NB4 (cell line): Measurements from ENCODE around the gene GBA3.

ENCODE experiments used
- DNase-seq: peaks from one replicate; pipeline ENCODE4 v3.0.0; 2010; ENCODE audit warnings: low read depth
- H3K4me3 ChIP-seq: one replicate; pipeline ENCODE4 v1.5.1; 2011; ENCODE audit warnings: mild to moderate bottlenecking, low read depth, low read length, moderate library complexity
- CTCF ChIP-seq: IDR thresholded peaks from one replicate; pipeline ENCODE4 v1.5.1; 2012; ENCODE audit warnings: low read depth, low read length
- MAX ChIP-seq: IDR thresholded peaks from 2 replicates; pipeline ENCODE4 v1.6.1; 2011; ENCODE audit warnings: low read depth, low read length
- MYC ChIP-seq: IDR thresholded peaks from 2 replicates; pipeline ENCODE4 v1.6.1; 2011; ENCODE audit warnings: low read depth, low read length
- POLR2A ChIP-seq: IDR thresholded peaks from 2 replicates; pipeline ENCODE4 v1.6.1; 2011; ENCODE audit warnings: mild to moderate bottlenecking; ENCODE audit not compliant: insufficient read length; ENCODE audit errors: extremely low read depth

The GBA3 gene

GRCh38 chr4:22736912-22737311, 44.2 kb downstream of the GBA3 start:
- no peak for DNase-seq
- TF ChIP-seq MAX (no peak), MYC (no peak), CTCF (no peak), POLR2A (no peak)
- no peak overlapping the region for H3K4me3 ChIP-seq

GRCh38 chr4:22739968-22740367, 47.2 kb downstream of the GBA3 start:
- TF ChIP-seq POLR2A = no peak
- no peak for DNase-seq
- no peak overlapping the region for H3K4me3 ChIP-seq

- no peak for TF ChIP-seq MAX
- no peak for DNase-seq
- H3K4me3 ChIP-seq = no peak overlapping the region
Observed at GRCh38 chr4:22741744-22742143, 49.0 kb downstream of the GBA3 start.

GRCh38 chr4:22743290-22743689, 50.6 kb downstream of the GBA3 start:
- TF ChIP-seq CTCF = no peak
- DNase-seq = no peak
- H3K4me3 ChIP-seq = no peak overlapping the region

- DNase-seq = no peak
- H3K4me3 ChIP-seq = no peak overlapping the region
- no peak for TF ChIP-seq CTCF
- no peak for TF ChIP-seq MAX
- no peak for TF ChIP-seq POLR2A
- no peak for TF ChIP-seq MYC
Observed at GRCh38 chr4:22744478-22745062, 51.8 kb downstream of the GBA3 start.

- H3K4me3 ChIP-seq = no peak overlapping the region
- TF ChIP-seq MAX = no peak
- no peak for TF ChIP-seq CTCF
- no peak for TF ChIP-seq POLR2A
- TF ChIP-seq MYC = no peak
- no peak for DNase-seq
Observed at GRCh38 chr4:22745234-22745633, 52.5 kb downstream of the GBA3 start.

- no peak overlapping the region for H3K4me3 ChIP-seq
- no peak for DNase-seq
- TF ChIP-seq MYC = no peak
- TF ChIP-seq MAX = no peak
- TF ChIP-seq CTCF = no peak
- TF ChIP-seq POLR2A = no peak
Observed at GRCh38 chr4:22754116-22754515, 61.4 kb downstream of the GBA3 start.
